ENCODE data around the gene KRTAP3-1.
"Not testable (repeated sequence)": the region's sequence is repeated elsewhere in the genome, so short reads cannot be mapped to it uniquely, and the experiment has no call there.

DNA sequence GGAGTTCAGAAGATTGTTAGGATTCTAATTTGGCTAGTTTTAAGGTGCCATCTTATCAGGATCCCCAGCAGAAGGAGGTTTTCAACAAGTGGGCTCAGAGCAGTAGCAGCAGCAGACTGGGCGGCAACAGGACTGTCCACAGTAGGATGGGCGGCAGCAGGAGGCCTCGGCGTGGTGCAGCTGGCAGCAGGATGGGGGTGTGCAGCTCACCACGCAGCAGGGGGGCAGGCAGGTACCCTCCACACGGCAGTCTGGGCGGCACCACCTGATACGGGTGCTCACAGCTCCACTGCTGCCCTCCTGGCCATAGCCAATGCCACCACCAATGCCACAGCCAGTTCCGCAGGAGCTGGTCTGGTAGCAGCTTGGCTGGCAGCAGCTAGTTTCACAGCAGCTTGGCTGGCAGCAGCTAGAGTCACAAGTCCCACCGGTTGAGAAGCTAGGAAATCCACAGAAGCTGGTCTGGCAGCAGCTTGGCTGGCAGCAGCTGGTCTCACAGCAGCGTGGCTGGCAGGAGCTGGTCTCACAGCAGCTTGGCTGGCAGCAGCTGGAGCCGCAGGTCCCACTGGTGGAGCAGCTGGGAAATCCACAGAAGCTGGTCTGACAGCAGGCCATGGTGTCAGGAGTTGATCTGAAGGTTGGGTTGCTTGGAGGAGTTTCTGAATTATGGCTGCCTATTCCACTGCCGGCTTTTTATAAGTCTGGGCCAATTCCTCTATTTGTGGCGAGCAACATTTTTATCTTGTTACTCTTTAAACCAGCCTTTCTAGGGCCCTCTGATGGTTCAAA is 32.0 kb upstream of the KRTAP3-1 start, which contains the start of gene KRTAP1-1:
- TF ChIP-seq, protein P1, sequence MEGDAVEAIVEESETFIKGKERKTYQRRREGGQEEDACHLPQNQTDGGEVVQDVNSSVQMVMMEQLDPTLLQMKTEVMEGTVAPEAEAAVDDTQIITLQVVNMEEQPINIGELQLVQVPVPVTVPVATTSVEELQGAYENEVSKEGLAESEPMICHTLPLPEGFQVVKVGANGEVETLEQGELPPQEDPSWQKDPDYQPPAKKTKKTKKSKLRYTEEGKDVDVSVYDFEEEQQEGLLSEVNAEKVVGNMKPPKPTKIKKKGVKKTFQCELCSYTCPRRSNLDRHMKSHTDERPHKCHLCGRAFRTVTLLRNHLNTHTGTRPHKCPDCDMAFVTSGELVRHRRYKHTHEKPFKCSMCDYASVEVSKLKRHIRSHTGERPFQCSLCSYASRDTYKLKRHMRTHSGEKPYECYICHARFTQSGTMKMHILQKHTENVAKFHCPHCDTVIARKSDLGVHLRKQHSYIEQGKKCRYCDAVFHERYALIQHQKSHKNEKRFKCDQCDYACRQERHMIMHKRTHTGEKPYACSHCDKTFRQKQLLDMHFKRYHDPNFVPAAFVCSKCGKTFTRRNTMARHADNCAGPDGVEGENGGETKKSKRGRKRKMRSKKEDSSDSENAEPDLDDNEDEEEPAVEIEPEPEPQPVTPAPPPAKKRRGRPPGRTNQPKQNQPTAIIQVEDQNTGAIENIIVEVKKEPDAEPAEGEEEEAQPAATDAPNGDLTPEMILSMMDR (IDR thresholded peaks at IDR 0.05), result not testable (repeated sequence)
- not testable (repeated sequence) for TF ChIP-seq POLR2A, EP300 (IDR thresholded peaks at IDR 0.05)
